ENCODE data around the gene LCK. TPM values are rescaled to one million over a fixed set of nuclear protein-coding genes. Genes with fewer than 3 reads are reported as not detected.

Gene LCK
- total RNA-seq, 4 donors from 2014 or later = 2.2 to 4.0 (median 3.5) TPM

- no peak for TF ChIP-seq CTCF (IDR thresholded peaks at IDR 0.05)
- TF ChIP-seq POLR2A (IDR thresholded peaks at IDR 0.05) = no peak
- H3K4me1 ChIP-seq = no peaks in the 10 kb centered on the region
- 80 to 82% methylated on average over 4 of the region's 4 CpGs for WGBS, 2 donors
- H3K27ac ChIP-seq = no peak overlapping the region
- intact Hi-C loops (cut with DNase I) = no loop called here
- no peaks in the 10 kb centered on the region for H3K36me3 ChIP-seq
- H3K4me3 ChIP-seq (replicated peaks in 1 of 3) = no peak overlapping the region
- H3K9me3 ChIP-seq = no peaks in the 10 kb centered on the region
- no peaks in the 10 kb centered on the region for H3K27me3 ChIP-seq
- no peak for DNase-seq
Measured at GRCh38 chr1:32263744-32264143, 12.7 kb downstream of the LCK start.

GRCh38 chr1:32265846-32266245, 14.8 kb downstream of the LCK start:
- Histone ChIP-seq H3K27ac (no peak overlapping the region), H3K4me3 (replicated peaks in 1 of 3) (no peak overlapping the region), H3K27me3 (no peaks in the 10 kb centered on the region), H3K4me1 (no peaks in the 10 kb centered on the region), H3K9me3 (no peaks in the 10 kb centered on the region), H3K36me3 (no peaks in the 10 kb centered on the region)
- 94% methylated on average over 9 of the region's 9 CpGs for WGBS, 2 donors
- TF ChIP-seq POLR2A (IDR thresholded peaks at IDR 0.05) (no peak), CTCF (IDR thresholded peaks at IDR 0.05) (no peak)
- intact Hi-C loops (cut with DNase I) = no loop called here
- DNase-seq = no peak

DNA sequence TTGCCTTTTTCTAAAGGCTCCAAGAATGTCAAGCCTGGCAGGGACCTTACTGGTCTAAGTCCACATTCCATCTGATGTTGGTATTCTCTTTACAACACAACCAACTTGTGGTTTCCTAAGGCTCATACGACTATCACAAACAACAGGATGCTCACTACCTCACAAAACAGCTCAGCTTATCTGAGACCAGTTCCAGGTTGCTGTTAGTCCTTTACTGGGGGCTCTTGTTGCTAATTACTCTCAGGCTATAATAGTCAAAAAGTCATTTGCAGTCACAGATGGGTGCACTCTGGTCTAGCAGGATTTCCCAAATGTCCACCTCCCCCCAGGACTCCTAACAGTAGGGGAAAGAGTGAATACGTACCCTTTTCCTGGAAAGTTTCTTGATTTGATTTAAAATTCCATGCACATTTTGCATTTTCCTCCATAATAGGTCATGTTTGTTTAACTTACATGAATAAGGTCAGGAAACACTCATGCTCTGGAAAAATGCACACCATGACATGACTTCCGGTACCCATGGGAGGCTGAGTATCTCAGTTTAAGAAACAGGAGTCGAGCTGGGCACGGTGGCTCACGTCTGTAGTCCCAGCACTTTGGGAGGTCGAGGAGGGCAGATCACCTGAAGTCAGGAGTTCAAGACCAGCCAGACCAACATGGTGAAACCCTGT, 16.0 kb downstream of the LCK start:
- Histone ChIP-seq H3K27ac (no peak overlapping the region), H3K4me1 (no peaks in the 10 kb centered on the region), H3K4me3 (replicated peaks in 1 of 3) (no peak overlapping the region), H3K36me3 (no peaks in the 10 kb centered on the region), H3K9me3 (no peaks in the 10 kb centered on the region), H3K27me3 (no peaks in the 10 kb centered on the region)
- TF ChIP-seq CTCF (IDR thresholded peaks at IDR 0.05) (no peak), POLR2A (IDR thresholded peaks at IDR 0.05) (no peak)
- DNase-seq = no peak
- WGBS, 2 donors = 60% methylated on average over 7 of the region's 7 CpGs
- intact Hi-C loops (cut with DNase I) = no loop called here

DNA sequence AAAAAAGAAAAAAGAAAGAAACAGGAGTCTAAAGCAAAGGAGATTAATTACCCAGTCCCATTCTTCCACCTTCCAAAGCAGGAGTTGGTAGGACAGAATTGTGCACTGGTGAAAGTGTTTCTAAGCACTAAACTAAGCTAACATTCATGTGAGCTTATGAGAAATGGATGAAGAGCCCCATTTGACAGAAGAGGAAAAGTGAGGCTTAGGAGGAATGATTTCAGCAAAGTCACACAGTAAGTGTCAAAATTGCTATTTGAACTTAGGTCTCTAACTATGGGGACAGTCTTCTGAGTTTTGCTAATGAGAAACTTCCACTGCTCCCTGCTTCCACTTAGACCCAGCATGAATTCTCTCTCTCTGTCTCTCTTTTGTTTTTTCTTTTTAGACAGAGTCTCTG, 18.7 kb downstream of the LCK start:
- no peaks in the 10 kb centered on the region for H3K36me3 ChIP-seq
- H3K9me3 ChIP-seq = no peaks in the 10 kb centered on the region
- H3K4me1 ChIP-seq = peaks cover 0 to 6% of the 10 kb centered on the region in 2 donors
- DNase-seq = no peak
- no peaks in the 10 kb centered on the region for H3K27me3 ChIP-seq
- TF ChIP-seq POLR2A (IDR thresholded peaks at IDR 0.05) (no peak), CTCF (IDR thresholded peaks at IDR 0.05) (no peak)
- no peak overlapping the region for H3K27ac ChIP-seq
- intact Hi-C loops (cut with DNase I) = no loop called here
- H3K4me3 ChIP-seq (replicated peaks in 1 of 3) = no peak overlapping the region

DNA sequence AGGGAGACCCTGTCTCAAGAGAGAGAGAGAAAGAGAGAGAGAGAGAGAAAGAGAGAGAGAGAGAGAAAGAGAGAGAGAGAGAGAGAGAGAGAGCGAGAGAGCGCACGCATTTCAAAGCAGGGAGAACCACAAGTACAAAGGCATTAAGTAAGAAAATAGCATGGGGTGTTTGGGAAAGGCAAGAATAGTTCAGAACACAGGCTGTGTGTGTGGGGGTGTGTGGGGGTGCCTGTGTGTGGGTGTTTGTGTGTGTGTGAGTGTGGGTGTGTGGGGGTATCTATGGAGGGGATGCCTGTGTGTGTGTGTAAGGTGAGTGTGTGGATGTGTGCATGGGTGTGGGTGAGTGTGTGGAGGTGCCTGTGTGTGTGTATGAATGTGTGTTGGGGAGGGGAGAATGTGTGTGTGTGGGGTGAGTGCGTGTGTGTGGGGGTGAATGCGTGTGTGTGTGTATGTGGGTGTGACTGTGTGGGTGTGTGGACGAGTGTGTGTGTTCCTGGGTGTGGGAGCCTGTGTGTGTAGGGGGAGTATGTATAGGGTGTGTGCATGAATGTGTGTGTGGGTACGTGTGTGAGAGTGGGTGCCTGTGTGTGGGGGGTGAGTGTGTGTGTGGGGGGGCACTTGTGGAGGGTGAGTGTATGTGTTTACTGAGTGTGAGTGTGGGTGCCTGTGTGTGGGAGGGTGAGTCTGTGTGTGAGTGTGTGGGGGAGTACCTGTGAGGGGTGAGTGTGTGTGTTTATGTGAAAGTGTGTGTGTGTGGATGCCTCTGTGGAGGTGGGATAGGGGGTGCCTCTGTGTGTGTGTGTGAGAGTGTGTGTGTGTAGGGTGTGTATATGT, 21.7 kb downstream of the LCK start:
- H3K9me3 ChIP-seq = no peaks in the 10 kb centered on the region
- H3K4me1 ChIP-seq = peaks cover 0 to 13% of the 10 kb centered on the region in 2 donors
- H3K27me3 ChIP-seq = no peaks in the 10 kb centered on the region
- intact Hi-C loops (cut with DNase I) = no loop called here
- TF ChIP-seq CTCF (IDR thresholded peaks at IDR 0.05) (no peak), POLR2A (IDR thresholded peaks at IDR 0.05) (no peak)
- DNase-seq = no peak
- no peak overlapping the region for H3K27ac ChIP-seq
- WGBS, 2 donors = 82 to 83% methylated on average over 7 of the region's 7 CpGs
- H3K4me3 ChIP-seq (replicated peaks in 1 of 3) = no peak overlapping the region
- H3K36me3 ChIP-seq = no peaks in the 10 kb centered on the region
